HL-60 (cell line): ENCODE data around the gene BPIFB2.

ENCODE experiments used
- CTCF ChIP-seq: IDR thresholded peaks from one replicate; pipeline ENCODE4 v1.5.1; 2011; ENCODE audit warnings: low read length, control low read depth, inconsistent platforms; ENCODE audit not compliant: insufficient read depth
- POLR2AphosphoS5 ChIP-seq: IDR thresholded peaks from 2 replicates; pipeline ENCODE4 v1.6.1; 2012; ENCODE audit warnings: low read depth

DNA sequence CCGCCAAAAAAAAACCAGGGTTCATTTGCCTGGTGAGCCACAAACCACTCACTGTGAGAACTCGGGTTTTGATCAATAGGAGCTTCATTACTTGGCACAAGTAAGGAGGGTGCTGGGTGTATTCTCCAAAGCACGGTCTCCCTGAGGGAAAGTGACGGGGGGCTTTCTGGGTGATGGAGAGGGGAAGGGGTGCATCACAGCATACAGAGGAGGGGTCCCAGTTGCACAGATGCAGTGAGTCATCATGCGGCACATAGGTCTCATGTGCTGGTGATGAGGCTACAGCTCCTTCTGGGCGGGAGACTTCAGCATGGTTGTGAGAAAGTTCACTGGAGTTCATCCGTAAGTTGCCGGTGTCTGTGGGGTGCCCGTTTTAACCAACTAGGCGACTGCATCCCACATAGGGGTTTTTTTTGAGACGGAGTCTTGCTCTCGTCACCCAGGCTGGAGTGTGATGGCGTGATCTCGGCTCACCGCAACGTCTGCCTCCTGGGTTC lies 39.5 kb upstream of the BPIFB2 start:
- no peak for TF ChIP-seq CTCF
- TF ChIP-seq POLR2AphosphoS5: no peak
